Measurements from ENCODE around the gene LOXL1. TPM values are rescaled to one million over a fixed set of nuclear protein-coding genes. Genes with fewer than 3 reads are reported as not detected.

Gene LOXL1
- total and polyA plus RNA-seq, 2 of the 13 experiments (the other 11 are each of a cell fraction or from before 2014, with no cell fraction given): 0.51 to 1.3 TPM

GRCh38 chr15:73900095-73900712 is 26.1 kb upstream of the LOXL1 start:
- in situ Hi-C loops (cut with HindIII; ENCODE audit: extremely low pct_ligation_motif_present, low pct_unique_long_range_greater_than_20kb): no loop called here
- Histone ChIP-seq H3K4me3 (replicated peaks in 1 of 3; ENCODE audit: insufficient read depth in 1 of 3, low read depth in 2 of 3, low read length in 3 of 3) (no peak overlapping the region), H3K27ac (ENCODE audit: extremely low read length, insufficient read depth, low read length) (no peak overlapping the region), H4K20me1 (ENCODE audit: insufficient read depth, low read length) (no peaks in the 10 kb centered on the region), H3K4me1 (ENCODE audit: insufficient read depth, low read length) (no peaks in the 10 kb centered on the region), H3K27me3 (ENCODE audit: control insufficient read depth in 1 of 2, insufficient read depth in 2 of 2, low read length in 2 of 2) (peaks cover 3% of the 10 kb centered on the region in 2 experiments; a peak in 2 of 5 replicates), H3K36me3 (replicated peaks in 1 of 2; ENCODE audit: control insufficient read depth in 1 of 2, insufficient read depth in 2 of 2, low read length in 2 of 2) (no peaks in the 10 kb centered on the region), H3K9ac (ENCODE audit: insufficient read depth, low read depth, low read length) (no peak overlapping the region), H3K4me2 (ENCODE audit: low read depth, low read length) (no peak overlapping the region), H3K79me2 (ENCODE audit: insufficient read depth, low read length) (no peaks in the 10 kb centered on the region), H3K9me3 (ENCODE audit: low read length) (no peaks in the 10 kb centered on the region), H2AFZ (ENCODE audit: low read length) (no peak overlapping the region)
- ATAC-seq (no peak), FAIRE-seq (no peak), DNase-seq (ENCODE audit: low spot score) (no peak)
- CTCF ChIA-PET (ENCODE audit: low intra/inter-chr PET ratio, low total read pairs): no interaction called here
- POLR2A ChIA-PET: no interaction called here
- WGBS (ENCODE audit: low lambda C conversion rate): 24% methylated on average over 4 of the region's 10 CpGs
- TF ChIP-seq ZNF367 (CRISPR knock-in tag; IDR thresholded peaks at IDR 0.05; ENCODE audit: borderline replicate concordance): no peak
- intact Hi-C loops (cut with micrococcal nuclease; ENCODE audit: unreplicated experiment): no loop called here
- no TSS peak for BruUV-seq (replicated peaks)

- Histone ChIP-seq H3K27me3 (ENCODE audit: control insufficient read depth in 1 of 2, insufficient read depth in 2 of 2, low read length in 2 of 2) (peaks cover 2 to 3% of the 10 kb centered on the region in 2 experiments; a peak in 2 of 5 replicates), H3K9ac (ENCODE audit: insufficient read depth, low read depth, low read length) (no peak overlapping the region), H3K79me2 (ENCODE audit: insufficient read depth, low read length) (no peaks in the 10 kb centered on the region), H3K4me2 (ENCODE audit: low read depth, low read length) (no peak overlapping the region), H3K36me3 (replicated peaks in 1 of 2; ENCODE audit: control insufficient read depth in 1 of 2, insufficient read depth in 2 of 2, low read length in 2 of 2) (no peaks in the 10 kb centered on the region), H2AFZ (ENCODE audit: low read length) (no peak overlapping the region), H3K9me3 (ENCODE audit: low read length) (no peaks in the 10 kb centered on the region), H3K4me3 (replicated peaks in 1 of 3; ENCODE audit: insufficient read depth in 1 of 3, low read depth in 2 of 3, low read length in 3 of 3) (no peak overlapping the region), H3K27ac (ENCODE audit: extremely low read length, insufficient read depth, low read length) (no peak overlapping the region), H4K20me1 (ENCODE audit: insufficient read depth, low read length) (no peaks in the 10 kb centered on the region), H3K4me1 (ENCODE audit: insufficient read depth, low read length) (no peaks in the 10 kb centered on the region)
- no peak for DNase-seq (ENCODE audit: low spot score)
- POLR2A ChIA-PET: no interaction called here
- CTCF ChIA-PET (ENCODE audit: low intra/inter-chr PET ratio, low total read pairs): no interaction called here
- no TSS peak for BruUV-seq (replicated peaks)
- no peak for ATAC-seq
- FAIRE-seq: no peak
- intact Hi-C loops (cut with micrococcal nuclease; ENCODE audit: unreplicated experiment) (no loop called here), in situ Hi-C loops (cut with HindIII; ENCODE audit: extremely low pct_ligation_motif_present, low pct_unique_long_range_greater_than_20kb) (no loop called here)
- TF ChIP-seq ZNF451 (CRISPR knock-in tag; IDR thresholded peaks at IDR 0.05) (no peak), ZNF292 (CRISPR knock-in tag; IDR thresholded peaks at IDR 0.05; ENCODE audit: borderline replicate concordance, low read depth) (no peak), CCDC6 (CRISPR knock-in tag; IDR thresholded peaks at IDR 0.05) (no peak), SKIL (CRISPR knock-in tag; IDR thresholded peaks at IDR 0.05; ENCODE audit: borderline replicate concordance) (no peak)
- WGBS (ENCODE audit: low lambda C conversion rate): 15% methylated on average over 5 of the region's 7 CpGs
These were observed 25.0 kb upstream of the LOXL1 start for GRCh38 chr15:73901126-73901810.
